HG03432 (cell line): ENCODE data around the gene CLEC2B.
A peak's percentile ranks its signal among the peaks of the same experiment; 100 is the strongest.
"Not testable (repeated sequence)": the region's sequence is repeated elsewhere in the genome, so short reads cannot be mapped to it uniquely, and the experiment has no call there.

Experiments
- ATAC-seq: cut with Tn5 transposase; IDR thresholded peaks from one replicate; pipeline ENCODE4 v1.9.1; 2021; ENCODE audit warnings: mild to moderate bottlenecking, moderate library complexity; ENCODE audit not compliant: unreplicated experiment

Gene CLEC2B

GRCh38 chr12:9869307-9870161, at the start of gene CLEC2B:
TSS of gene CLEC2B (minus strand) at chr12:9869354.
- peak; percentile 47 for ATAC-seq

- ATAC-seq, result no peak
Observed at GRCh38 chr12:9911708-9912107, 42.6 kb upstream of the CLEC2B start.

- no peak for ATAC-seq
Observed at GRCh38 chr12:9910716-9911421, 41.7 kb upstream of the CLEC2B start.

- no peak for ATAC-seq
Observed at GRCh38 chr12:9909724-9910123, 40.6 kb upstream of the CLEC2B start.

GRCh38 chr12:9908350-9908749, 39.2 kb upstream of the CLEC2B start:
- no peak for ATAC-seq

- no peak for ATAC-seq
Observed at GRCh38 chr12:9907769-9908168, 38.6 kb upstream of the CLEC2B start.

- ATAC-seq, result no peak
Observed at GRCh38 chr12:9906873-9907272, 37.7 kb upstream of the CLEC2B start.

- no peak for ATAC-seq
Observed at GRCh38 chr12:9902539-9903228, 33.5 kb upstream of the CLEC2B start.

GRCh38 chr12:9900930-9901329, 31.8 kb upstream of the CLEC2B start:
- no peak for ATAC-seq

- no peak for ATAC-seq
Observed at GRCh38 chr12:9899209-9899608, 30.1 kb upstream of the CLEC2B start.

- no peak for ATAC-seq
Observed at GRCh38 chr12:9897535-9897934, 28.4 kb upstream of the CLEC2B start.

GRCh38 chr12:9895215-9895971, 26.2 kb upstream of the CLEC2B start:
- ATAC-seq, result no peak

GRCh38 chr12:9888665-9889273, 19.6 kb upstream of the CLEC2B start:
- no peak for ATAC-seq

GRCh38 chr12:9883175-9883574, 14.0 kb upstream of the CLEC2B start:
- no peak for ATAC-seq

- ATAC-seq, result no peak
Observed at GRCh38 chr12:9881988-9882387, 12.8 kb upstream of the CLEC2B start.

GRCh38 chr12:9881246-9881645, 12.1 kb upstream of the CLEC2B start, which contains the start of gene KLRF2:
TSS of gene KLRF2 (plus strand) at chr12:9881489. CDS start at chr12:9881596, 107 bp downstream.
- no peak for ATAC-seq

GRCh38 chr12:9880532-9881078, 11.5 kb upstream of the CLEC2B start:
- no peak for ATAC-seq

GRCh38 chr12:9876120-9876519, 7.0 kb upstream of the CLEC2B start:
- ATAC-seq, result not testable (repeated sequence)

GRCh38 chr12:9872742-9873141, 3.6 kb upstream of the CLEC2B start:
- no peak for ATAC-seq

- no peak for ATAC-seq
Observed at GRCh38 chr12:9872162-9872561, 3.0 kb upstream of the CLEC2B start.
